Uterus (tissue), 2 donors: ENCODE data around the gene DPP10.

Experiments
- POLR2A ChIP-seq, 2 donors: fragments of 450-650 bp; IDR thresholded peaks; one replicate each; pipeline ENCODE4 v1.6.1; 2016; ENCODE audit warnings: antibody characterized with exemption in 2 of 2, mild to moderate bottlenecking in 1 of 2, moderate library complexity in 1 of 2
- TF ChIP-seq, protein P1 (sequence below), 4 experiments: fragments of 200-600 bp in 2 of 4; fragments of 450-650 bp in 2 of 4; sonication (generic) in 2 of 4; IDR thresholded peaks; one replicate each; pipeline ENCODE4 v1.5.1; 2016 to 2019; ENCODE audit warnings: antibody characterized with exemption in 4 of 4, mild to moderate bottlenecking in 2 of 4, moderate library complexity in 1 of 4

DNA sequence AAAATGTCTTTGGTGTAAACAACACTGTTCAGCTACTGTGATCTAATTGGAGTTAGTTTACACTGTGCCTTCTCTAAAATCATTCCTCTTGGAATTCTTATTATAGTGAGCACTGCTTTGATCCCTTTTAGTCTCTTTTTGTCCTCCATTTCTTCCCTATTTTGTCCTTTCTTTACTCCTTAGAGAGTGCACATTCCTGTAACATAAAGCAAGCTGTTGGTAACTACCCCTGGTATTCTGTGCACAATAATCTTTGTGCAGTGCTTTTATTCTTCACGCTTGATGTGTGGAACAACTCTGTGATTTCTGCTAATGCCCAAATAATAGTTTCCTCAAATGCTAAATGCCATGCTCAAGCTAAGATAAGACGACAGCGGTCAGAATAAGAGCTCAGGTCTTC is 401.5 kb downstream of the DPP10 start:
- TF ChIP-seq, protein P1, sequence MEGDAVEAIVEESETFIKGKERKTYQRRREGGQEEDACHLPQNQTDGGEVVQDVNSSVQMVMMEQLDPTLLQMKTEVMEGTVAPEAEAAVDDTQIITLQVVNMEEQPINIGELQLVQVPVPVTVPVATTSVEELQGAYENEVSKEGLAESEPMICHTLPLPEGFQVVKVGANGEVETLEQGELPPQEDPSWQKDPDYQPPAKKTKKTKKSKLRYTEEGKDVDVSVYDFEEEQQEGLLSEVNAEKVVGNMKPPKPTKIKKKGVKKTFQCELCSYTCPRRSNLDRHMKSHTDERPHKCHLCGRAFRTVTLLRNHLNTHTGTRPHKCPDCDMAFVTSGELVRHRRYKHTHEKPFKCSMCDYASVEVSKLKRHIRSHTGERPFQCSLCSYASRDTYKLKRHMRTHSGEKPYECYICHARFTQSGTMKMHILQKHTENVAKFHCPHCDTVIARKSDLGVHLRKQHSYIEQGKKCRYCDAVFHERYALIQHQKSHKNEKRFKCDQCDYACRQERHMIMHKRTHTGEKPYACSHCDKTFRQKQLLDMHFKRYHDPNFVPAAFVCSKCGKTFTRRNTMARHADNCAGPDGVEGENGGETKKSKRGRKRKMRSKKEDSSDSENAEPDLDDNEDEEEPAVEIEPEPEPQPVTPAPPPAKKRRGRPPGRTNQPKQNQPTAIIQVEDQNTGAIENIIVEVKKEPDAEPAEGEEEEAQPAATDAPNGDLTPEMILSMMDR (IDR thresholded peaks at IDR 0.05), result no peak
- no peak for TF ChIP-seq POLR2A (IDR thresholded peaks at IDR 0.05)
